GM21825 (cell line): ENCODE data around the gene NOP56.
"Not testable (repeated sequence)": the region's sequence is repeated elsewhere in the genome, so short reads cannot be mapped to it uniquely, and the experiment has no call there.

Source experiments
- ATAC-seq: cut with Tn5 transposase; IDR thresholded peaks from one replicate; pipeline ENCODE4 v1.9.1; 2021; ENCODE audit warnings: mild to moderate bottlenecking, moderate library complexity; ENCODE audit not compliant: unreplicated experiment

Gene NOP56

GRCh38 chr20:2684817-2685216 lies 32.4 kb downstream of the NOP56 start:
- ATAC-seq: not testable (repeated sequence)

GRCh38 chr20:2687514-2687913 lies 35.1 kb downstream of the NOP56 start:
- no peak for ATAC-seq

- ATAC-seq: peak; percentile 65
Measured at GRCh38 chr20:2688041-2688591, 35.7 kb downstream of the NOP56 start.

GRCh38 chr20:2690213-2690612 lies 37.8 kb downstream of the NOP56 start:
- ATAC-seq: no peak

GRCh38 chr20:2690718-2691117 lies 38.3 kb downstream of the NOP56 start:
- no peak for ATAC-seq

- no peak for ATAC-seq
Measured at GRCh38 chr20:2691127-2691526, 38.7 kb downstream of the NOP56 start.

- ATAC-seq: no peak
Measured at GRCh38 chr20:2691663-2692035, 39.2 kb downstream of the NOP56 start.

- ATAC-seq: no peak
Measured at GRCh38 chr20:2692036-2692885, 39.8 kb downstream of the NOP56 start, which contains the start of gene EBF4. TSS of gene EBF4 (plus strand) at chr20:2692780. CDS start at chr20:2693646, 866 bp downstream.

GRCh38 chr20:2692886-2693285 lies 40.5 kb downstream of the NOP56 start:
- no peak for ATAC-seq

- no peak for ATAC-seq
Measured at GRCh38 chr20:2693286-2694007, 41.0 kb downstream of the NOP56 start.

GRCh38 chr20:2694008-2694471 lies 41.6 kb downstream of the NOP56 start:
- ATAC-seq: no peak

- no peak for ATAC-seq
Measured at GRCh38 chr20:2694519-2694918, 42.1 kb downstream of the NOP56 start.

GRCh38 chr20:2695206-2695983 lies 43.0 kb downstream of the NOP56 start:
- ATAC-seq: no peak

- ATAC-seq: not testable (repeated sequence)
Measured at GRCh38 chr20:2695984-2696525, 43.6 kb downstream of the NOP56 start.

GRCh38 chr20:2696646-2697045 lies 44.2 kb downstream of the NOP56 start:
- ATAC-seq: no peak

- ATAC-seq: no peak
Measured at GRCh38 chr20:2697768-2698167, 45.3 kb downstream of the NOP56 start.

GRCh38 chr20:2698186-2698817 lies 45.9 kb downstream of the NOP56 start:
- ATAC-seq: no peak

- no peak for ATAC-seq
Measured at GRCh38 chr20:2698912-2699311, 46.5 kb downstream of the NOP56 start.

GRCh38 chr20:2699775-2700413 lies 47.5 kb downstream of the NOP56 start:
- ATAC-seq: no peak
